ENCODE data around the gene R3HDM2. TPM values are rescaled to one million over a fixed set of nuclear protein-coding genes. Genes with fewer than 3 reads are reported as not detected.
A peak's percentile ranks its signal among the peaks of the same experiment; 100 is the strongest.
"Not testable (repeated sequence)": the region's sequence is repeated elsewhere in the genome, so short reads cannot be mapped to it uniquely, and the experiment has no call there.

The R3HDM2 gene
- total and polyA plus RNA-seq, 3 experiments from 2014 or later: 15.1 to 36.8 (median 28.2) TPM

GRCh38 chr12:57368349-57369095, 62.3 kb downstream of the R3HDM2 start:
- DNase-seq: no peak
- Mint-ChIP-seq H3K27me3 (no peaks in the 10 kb centered on the region), H3K4me1 (peaks cover 5 to 12% (median 12%) of the 10 kb centered on the region in 3 donors), H3K9me3 (peaks cover 2 to 10% (median 4%) of the 10 kb centered on the region in 5 donors), H3K27ac (no peak overlapping the region), H3K4me3 (no peak overlapping the region), H3K36me3 (peaks cover 7 to 58% (median 17%) of the 10 kb centered on the region in 3 donors)
- no peaks in the 10 kb centered on the region for H3K27me3 ChIP-seq (ENCODE audit: insufficient read depth, low read length, poor library complexity, severe bottlenecking)
- ChIA-PET POLR2A (no interaction called here), CTCF (no interaction called here)
- no peaks in the 10 kb centered on the region for H3K9me3 ChIP-seq (ENCODE audit: low read length)
- H3K27ac ChIP-seq (ENCODE audit: low read depth, low read length): no peak overlapping the region
- no peaks in the 10 kb centered on the region for H3K4me1 ChIP-seq (ENCODE audit: insufficient read depth, low read length)
- H3K36me3 ChIP-seq (ENCODE audit: insufficient read depth, low read length): no peaks in the 10 kb centered on the region
- no peak overlapping the region for H3K4me3 ChIP-seq (ENCODE audit: low read length)

GRCh38 chr12:57367121-57367520, 63.7 kb downstream of the R3HDM2 start:
- ChIA-PET CTCF (no interaction called here), POLR2A (no interaction called here)
- H3K9me3 ChIP-seq (ENCODE audit: low read length): no peaks in the 10 kb centered on the region
- no peak overlapping the region for H3K4me3 ChIP-seq (ENCODE audit: low read length)
- no peaks in the 10 kb centered on the region for H3K4me1 ChIP-seq (ENCODE audit: insufficient read depth, low read length)
- no peaks in the 10 kb centered on the region for H3K27me3 ChIP-seq (ENCODE audit: insufficient read depth, low read length, poor library complexity, severe bottlenecking)
- no peak overlapping the region for H3K27ac ChIP-seq (ENCODE audit: low read depth, low read length)
- H3K4me1 Mint-ChIP-seq: peaks cover 5 to 12% (median 8%) of the 10 kb centered on the region in 3 donors
- H3K27ac Mint-ChIP-seq: peak overlapping the region in 1 of 8 donors; percentile 63
- H3K27me3 Mint-ChIP-seq: no peaks in the 10 kb centered on the region
- peaks cover 7 to 58% (median 17%) of the 10 kb centered on the region in 3 donors for H3K36me3 Mint-ChIP-seq
- peaks cover 2 to 10% (median 4%) of the 10 kb centered on the region in 5 donors for H3K9me3 Mint-ChIP-seq
- H3K36me3 ChIP-seq (ENCODE audit: insufficient read depth, low read length): no peaks in the 10 kb centered on the region
- DNase-seq: no peak
- no peak overlapping the region for H3K4me3 Mint-ChIP-seq

DNA sequence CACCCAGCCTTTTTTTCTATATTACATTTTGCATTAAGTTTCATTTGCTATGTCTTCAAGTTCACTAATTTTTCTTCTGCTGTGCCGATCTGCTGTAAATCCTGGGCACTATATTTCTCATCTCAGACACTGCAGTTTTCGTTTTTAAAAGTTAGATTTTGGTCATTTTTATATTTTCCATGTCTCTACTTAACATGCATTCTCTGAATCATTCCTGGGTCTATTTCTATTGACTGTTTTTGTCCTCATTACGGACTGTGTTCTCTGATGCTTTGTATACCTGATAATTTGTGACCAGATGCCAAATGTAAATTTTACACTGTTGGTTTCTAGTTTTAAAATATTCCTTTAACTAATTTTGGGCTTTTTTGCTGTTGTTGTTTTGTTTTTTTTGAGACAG, 64.5 kb downstream of the R3HDM2 start:
- no peaks in the 10 kb centered on the region for H3K4me1 ChIP-seq (ENCODE audit: insufficient read depth, low read length)
- CTCF ChIA-PET: no interaction called here
- peaks cover 2 to 10% (median 4%) of the 10 kb centered on the region in 5 donors for H3K9me3 Mint-ChIP-seq

DNA sequence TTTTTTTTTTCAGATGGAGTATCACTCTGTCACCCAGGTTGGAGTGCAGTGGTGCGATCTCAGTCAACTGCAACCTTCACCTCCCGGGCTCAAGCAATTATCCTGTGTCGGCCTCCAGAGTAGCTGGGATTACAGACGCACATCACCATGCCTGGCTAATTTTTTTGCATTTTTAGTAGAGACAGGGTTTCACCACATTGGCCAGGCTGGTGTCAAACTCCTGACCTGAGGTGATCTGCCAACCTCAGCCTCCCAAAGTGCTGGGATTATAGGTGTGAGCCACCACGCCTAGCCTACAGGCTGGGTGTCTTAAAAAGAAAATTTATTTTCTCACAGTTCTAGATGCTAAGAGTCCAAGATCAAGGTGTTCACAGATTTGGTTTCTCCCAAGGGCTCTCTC, 66.7 kb downstream of the R3HDM2 start:
- Mint-ChIP-seq H3K27ac (peak overlapping the region in 1 of 8 donors; percentile 4), H3K36me3 (peaks cover 10 to 45% (median 17%) of the 10 kb centered on the region in 3 donors)
- H3K27me3 Mint-ChIP-seq; H3K27ac ChIP-seq (ENCODE audit: low read depth, low read length); CTCF ChIA-PET; DNase-seq; H3K9me3 ChIP-seq (ENCODE audit: low read length); H3K4me3 Mint-ChIP-seq; H3K4me1 Mint-ChIP-seq; H3K27me3 ChIP-seq (ENCODE audit: insufficient read depth, low read length, poor library complexity, severe bottlenecking); H3K36me3 ChIP-seq (ENCODE audit: insufficient read depth, low read length); POLR2A ChIA-PET; H3K4me3 ChIP-seq (ENCODE audit: low read length); H3K9me3 Mint-ChIP-seq; H3K4me1 ChIP-seq (ENCODE audit: insufficient read depth, low read length): not testable (repeated sequence)

More for the DNA sequence above, 64.5 kb downstream of the R3HDM2 start:
- Histone ChIP-seq H3K27me3 (ENCODE audit: insufficient read depth, low read length, poor library complexity, severe bottlenecking) (no peaks in the 10 kb centered on the region), H3K36me3 (ENCODE audit: insufficient read depth, low read length) (no peaks in the 10 kb centered on the region), H3K27ac (ENCODE audit: low read depth, low read length) (no peak overlapping the region), H3K4me3 (ENCODE audit: low read length) (no peak overlapping the region), H3K9me3 (ENCODE audit: low read length) (no peaks in the 10 kb centered on the region)
- Mint-ChIP-seq H3K4me1 (peaks cover 4 to 7% (median 5%) of the 10 kb centered on the region in 3 donors), H3K36me3 (peaks cover 7 to 56% (median 17%) of the 10 kb centered on the region in 3 donors), H3K4me3 (no peak overlapping the region), H3K27me3 (no peaks in the 10 kb centered on the region), H3K27ac (no peak overlapping the region)
- no peak for DNase-seq
- POLR2A ChIA-PET: no interaction called here

- Histone ChIP-seq H3K36me3 (ENCODE audit: insufficient read depth, low read length) (no peaks in the 10 kb centered on the region), H3K4me3 (ENCODE audit: low read length) (no peak overlapping the region), H3K4me1 (ENCODE audit: insufficient read depth, low read length) (no peaks in the 10 kb centered on the region), H3K27me3 (ENCODE audit: insufficient read depth, low read length, poor library complexity, severe bottlenecking) (no peaks in the 10 kb centered on the region), H3K9me3 (ENCODE audit: low read length) (no peaks in the 10 kb centered on the region), H3K27ac (ENCODE audit: low read depth, low read length) (no peak overlapping the region)
- CTCF ChIA-PET: no interaction called here
- H3K27me3 Mint-ChIP-seq: peaks cover 0 to 1% of the 10 kb centered on the region in 2 donors
- no peak overlapping the region for H3K4me3 Mint-ChIP-seq
- H3K9me3 Mint-ChIP-seq: no peaks in the 10 kb centered on the region
- peaks cover 0 to 2% (median 0%) of the 10 kb centered on the region in 3 donors for H3K4me1 Mint-ChIP-seq
- POLR2A ChIA-PET: no interaction called here
- DNase-seq: no peak
- H3K36me3 Mint-ChIP-seq: peaks cover 0 to 33% (median 3%) of the 10 kb centered on the region in 3 donors
- H3K27ac Mint-ChIP-seq: peak overlapping the region in 3 of 8 donors; percentile 21 to 68 (median 57)
These were observed 70.4 kb downstream of the R3HDM2 start for GRCh38 chr12:57360468-57360867.

GRCh38 chr12:57358646-57359045, 72.2 kb downstream of the R3HDM2 start:
- Mint-ChIP-seq H3K4me3 (no peak overlapping the region), H3K27me3 (peaks cover 0 to 1% of the 10 kb centered on the region in 2 donors), H3K9me3 (no peaks in the 10 kb centered on the region), H3K36me3 (peaks cover 0 to 32% (median 3%) of the 10 kb centered on the region in 3 donors), H3K4me1 (peaks cover 0 to 2% (median 0%) of the 10 kb centered on the region in 3 donors), H3K27ac (peak overlapping the region in 1 of 8 donors; percentile 54)
- no peaks in the 10 kb centered on the region for H3K36me3 ChIP-seq (ENCODE audit: insufficient read depth, low read length)
- H3K27ac ChIP-seq (ENCODE audit: low read depth, low read length): no peak overlapping the region
- CTCF ChIA-PET: no interaction called here
- POLR2A ChIA-PET: no interaction called here
- no peak overlapping the region for H3K4me3 ChIP-seq (ENCODE audit: low read length)
- no peaks in the 10 kb centered on the region for H3K9me3 ChIP-seq (ENCODE audit: low read length)
- no peaks in the 10 kb centered on the region for H3K4me1 ChIP-seq (ENCODE audit: insufficient read depth, low read length)
- DNase-seq: no peak
- H3K27me3 ChIP-seq (ENCODE audit: insufficient read depth, low read length, poor library complexity, severe bottlenecking): no peaks in the 10 kb centered on the region

- Mint-ChIP-seq H3K27ac (peak overlapping the region in 2 of 8 donors; percentile 13 to 49), H3K4me3 (no peak overlapping the region), H3K4me1 (peaks cover 2 to 7% (median 4%) of the 10 kb centered on the region in 3 donors), H3K36me3 (peaks cover 0 to 27% (median 12%) of the 10 kb centered on the region in 3 donors), H3K9me3 (no peaks in the 10 kb centered on the region), H3K27me3 (peaks cover 0 to 1% of the 10 kb centered on the region in 2 donors)
- Histone ChIP-seq H3K9me3 (ENCODE audit: low read length) (no peaks in the 10 kb centered on the region), H3K4me3 (ENCODE audit: low read length) (no peak overlapping the region), H3K27ac (ENCODE audit: low read depth, low read length) (no peak overlapping the region), H3K4me1 (ENCODE audit: insufficient read depth, low read length) (no peaks in the 10 kb centered on the region), H3K36me3 (ENCODE audit: insufficient read depth, low read length) (no peaks in the 10 kb centered on the region), H3K27me3 (ENCODE audit: insufficient read depth, low read length, poor library complexity, severe bottlenecking) (no peaks in the 10 kb centered on the region)
- ChIA-PET CTCF (no interaction called here), POLR2A (no interaction called here)
- DNase-seq: no peak
These were observed 75.1 kb downstream of the R3HDM2 start for GRCh38 chr12:57355734-57356133.

GRCh38 chr12:57352166-57352565, 78.7 kb downstream of the R3HDM2 start:
- H3K36me3 Mint-ChIP-seq: peaks cover 10 to 35% (median 14%) of the 10 kb centered on the region in 3 donors
- H3K4me3 Mint-ChIP-seq: no peak overlapping the region
- H3K4me1 ChIP-seq (ENCODE audit: insufficient read depth, low read length): no peaks in the 10 kb centered on the region
- ChIA-PET CTCF (no interaction called here), POLR2A (no interaction called here)
- peaks cover 0 to 5% (median 1%) of the 10 kb centered on the region in 5 donors for H3K9me3 Mint-ChIP-seq
- H3K27ac ChIP-seq (ENCODE audit: low read depth, low read length): no peak overlapping the region
- H3K27me3 ChIP-seq (ENCODE audit: insufficient read depth, low read length, poor library complexity, severe bottlenecking): no peaks in the 10 kb centered on the region
- H3K27ac Mint-ChIP-seq: no peak overlapping the region
- no peaks in the 10 kb centered on the region for H3K9me3 ChIP-seq (ENCODE audit: low read length)
- no peak overlapping the region for H3K4me3 ChIP-seq (ENCODE audit: low read length)
- no peaks in the 10 kb centered on the region for H3K36me3 ChIP-seq (ENCODE audit: insufficient read depth, low read length)
- no peak for DNase-seq
- H3K27me3 Mint-ChIP-seq: no peaks in the 10 kb centered on the region
- H3K4me1 Mint-ChIP-seq: peaks cover 1 to 7% (median 4%) of the 10 kb centered on the region in 3 donors
